K562 (cell line): Measurements from ENCODE around the gene DBP. TPM values are rescaled to one million over a fixed set of nuclear protein-coding genes. Genes with fewer than 3 reads are reported as not detected.

Experiments used
- ATAC-seq: fragments of 200-7000 bp; cut with Tn5 transposase; 3 replicates; pipeline ENCODE4 v1.9.1; 2020; ENCODE audit warnings: moderate library complexity
- BruUV-seq: library from RNA; stranded (reverse); fragments of 400-500 nt; replicated peaks from 2 replicates; lab custom pipeline; 2021; lab: Mats Ljungman, UMichigan
- CTCF ChIA-PET: fragments of 300-600 bp; formaldehyde crosslinking; extraction: SDS; loops from one replicate; lab custom pipeline; 2021; ENCODE audit warnings: low intra/inter-chr PET ratio; lab: Yijun Ruan, JAX
- POLR2A ChIA-PET: fragments of 300-600, 350-650 bp; sonication (Branson Sonifier 250); formaldehyde crosslinking; extraction: SDS; loops from one replicate; lab custom pipeline; 2021; ENCODE audit warnings: antibody characterized with exemption, inconsistent platforms; lab: Yijun Ruan, JAX
- DNase-seq, 4 experiments: peaks; one replicate each; pipeline versions ENCODE4 v3.0.0 to v3.0.0-alpha.2; 2011 to 2018; ENCODE audit warnings: low spot score in 3 of 4, mixed read lengths in 3 of 4; ENCODE audit errors: extremely low read depth in 1 of 4
- FAIRE-seq: peaks from 2 replicates; lab custom pipeline; 2011; peaks lifted over from hg19 to GRCh38; lab: Jason Lieb, UNC
- H2AFZ ChIP-seq: 2 replicates; pipeline ENCODE4 v1.6.0; 2011; ENCODE audit warnings: low read depth, low read length, control low read depth, inconsistent platforms
- H3K27ac ChIP-seq: fragments of 200-600 bp; 3 replicates; pipeline ENCODE4 v1.8.0; 2011; ENCODE audit warnings: low read depth, mild to moderate bottlenecking, control low read depth, inconsistent platforms, low read length, moderate library complexity, mixed read lengths; ENCODE audit errors: extremely low read depth
- H3K27me3 ChIP-seq, 2 experiments: fragments of 300-600 bp in 1 of 2; 2 replicates in 1 of 2; 3 replicates in 1 of 2; pipeline versions ENCODE4 v1.6.0 to v1.8.0; 2011; ENCODE audit warnings: inconsistent platforms in 2 of 2, low read length in 2 of 2, mild to moderate bottlenecking in 1 of 2, mixed read lengths in 1 of 2, moderate library complexity in 1 of 2; ENCODE audit not compliant: control insufficient read depth in 2 of 2, insufficient read depth in 2 of 2
- H3K36me3 ChIP-seq: fragments of 300-600 bp; 3 replicates; pipeline ENCODE4 v1.8.0; 2011; ENCODE audit warnings: mild to moderate bottlenecking, low read length, inconsistent platforms; ENCODE audit not compliant: control insufficient read depth, insufficient read depth
- H3K4me1 ChIP-seq, 2 experiments: fragments of 200-600 bp in 1 of 2; replicated peaks in 1 of 2; 2 replicates in 1 of 2; 3 replicates in 1 of 2; pipeline versions ENCODE4 v1.5.1 to v1.8.0; 2011; ENCODE audit warnings: inconsistent platforms in 2 of 2, low read length in 2 of 2, mild to moderate bottlenecking in 1 of 2, mixed read lengths in 1 of 2, moderate library complexity in 1 of 2; ENCODE audit not compliant: control insufficient read depth in 2 of 2, insufficient read depth in 2 of 2
- H3K4me2 ChIP-seq: 2 replicates; pipeline ENCODE4 v1.6.1; 2011; ENCODE audit warnings: low read length, control low read depth, inconsistent platforms, mixed read lengths; ENCODE audit not compliant: insufficient read depth
- H3K4me3 ChIP-seq: fragments of 200-600 bp; sonication (generic), shearing (Covaris generic); 2 replicates; pipeline ENCODE4 v1.5.1; 2016; ENCODE audit warnings: control low read depth, inconsistent platforms
- H3K79me2 ChIP-seq: fragments of 200-600 bp; 3 replicates; pipeline ENCODE4 v1.8.0; 2011; ENCODE audit warnings: low read length, inconsistent platforms; ENCODE audit not compliant: control insufficient read depth, insufficient read depth
- H3K9ac ChIP-seq, 2 experiments: 2 replicates each; pipeline versions ENCODE4 v1.6.0 to v1.6.1; 2011; ENCODE audit warnings: low read depth in 2 of 2, low read length in 2 of 2, control low read depth in 1 of 2, inconsistent platforms in 1 of 2, mild to moderate bottlenecking in 1 of 2, mixed read lengths in 1 of 2; ENCODE audit not compliant: insufficient read depth in 1 of 2
- H3K9me1 ChIP-seq: one replicate; pipeline ENCODE4 v1.6.0; 2011; ENCODE audit warnings: inconsistent platforms, mild to moderate bottlenecking, low read length, moderate library complexity; ENCODE audit not compliant: control insufficient read depth, insufficient read depth
- H3K9me3 ChIP-seq: replicated peaks from 2 replicates; pipeline ENCODE4 v1.5.1; 2011; ENCODE audit warnings: low read depth, low read length, inconsistent platforms; ENCODE audit not compliant: control insufficient read depth, insufficient read depth
- H4K20me1 ChIP-seq: replicated peaks from 2 replicates; pipeline ENCODE4 v1.6.1; 2011; ENCODE audit warnings: low read length, inconsistent platforms, mixed read lengths; ENCODE audit not compliant: control insufficient read depth, insufficient read depth
- BRF1 ChIP-seq: IDR thresholded peaks from 3 replicates; pipeline ENCODE4 v1.6.1; 2011; ENCODE audit warnings: borderline replicate concordance, mild to moderate bottlenecking; ENCODE audit not compliant: insufficient read length; ENCODE audit errors: extremely low read depth
- CBX1 ChIP-seq: sonication (generic); IDR thresholded peaks from 2 replicates; pipeline ENCODE4 v1.6.1; 2016; ENCODE audit warnings: antibody characterized with exemption, low read depth, mild to moderate bottlenecking
- CREB1 ChIP-seq, 2 experiments: sonication (generic) in 1 of 2; formaldehyde crosslinking in 1 of 2; IDR thresholded peaks; 2 replicates each; pipeline versions ENCODE4 v1.6.1 to v1.8.0; 2012 to 2022; ENCODE audit warnings: inconsistent platforms in 1 of 2, mild to moderate bottlenecking in 1 of 2, missing genetic modification reagents in 1 of 2, moderate library complexity in 1 of 2
- ETV5 ChIP-seq: sonication (generic); formaldehyde crosslinking; IDR thresholded peaks from 2 replicates; pipeline ENCODE4 v1.4.0; 2020; ENCODE audit warnings: low read depth, mild to moderate bottlenecking, missing genetic modification reagents
- HDAC3 ChIP-seq: fragments of 450-650 bp; IDR thresholded peaks from 2 replicates; pipeline ENCODE4 v1.6.1; 2018; ENCODE audit warnings: borderline replicate concordance, mild to moderate bottlenecking, moderate library complexity; ENCODE audit not compliant: partially characterized antibody
- LARP7 ChIP-seq: fragments of 450-650 bp; IDR thresholded peaks from 2 replicates; pipeline ENCODE4 v1.6.1; 2016
- POLR2A ChIP-seq: fragments of 450-650 bp; conservative IDR thresholded peaks from 2 replicates; pipeline ENCODE4 v1.6.1; 2016
- SMC3 ChIP-seq: conservative IDR thresholded peaks from 2 replicates; pipeline ENCODE4 v1.6.1; 2011; ENCODE audit warnings: low read depth, low read length, improper control_type of control experiment; ENCODE audit not compliant: insufficient read depth
- SP2 ChIP-seq: IDR thresholded peaks from 2 replicates; pipeline ENCODE4 v1.6.1; 2011; ENCODE audit warnings: mild to moderate bottlenecking, low read depth, low read length, moderate library complexity; ENCODE audit not compliant: poor library complexity, severe bottlenecking; ENCODE audit errors: extremely low read depth
- TOE1 ChIP-seq, 2 experiments: fragments of 450-650 bp in 1 of 2; sonication (generic) in 1 of 2; formaldehyde crosslinking in 1 of 2; IDR thresholded peaks; 2 replicates each; pipeline versions ENCODE4 v1.7.1 to v1.8.0; 2016 to 2022; ENCODE audit warnings: borderline replicate concordance in 2 of 2, mild to moderate bottlenecking in 2 of 2, antibody characterized with exemption in 1 of 2, inconsistent platforms in 1 of 2, low read depth in 1 of 2, missing genetic modification reagents in 1 of 2, moderate library complexity in 1 of 2
- TSC22D4 ChIP-seq: fragments of 450-650 bp; IDR thresholded peaks from 2 replicates; pipeline ENCODE4 v1.6.1; 2016; ENCODE audit warnings: missing genetic modification characterization, missing biosample characterization, control low read depth
- ZFX ChIP-seq: sonication (generic); formaldehyde crosslinking; IDR thresholded peaks from 2 replicates; pipeline ENCODE4 v1.8.0; 2022; ENCODE audit warnings: mild to moderate bottlenecking, missing genetic modification reagents, moderate library complexity
- ZNF584 ChIP-seq: fragments of 200-800 bp; sonication (Bioruptor generic); IDR thresholded peaks from 2 replicates; pipeline ENCODE4 v1.6.1; 2016; ENCODE audit warnings: low read depth, mild to moderate bottlenecking, missing genetic modification characterization, missing compliant biosample characterization
- WGBS: fragments of 100-300 bp; shearing (Covaris generic); methylation state at CpG from one replicate; pipeline ENCODE4 v1.1.6; 2016; ENCODE audit warnings: low coverage, mixed read lengths; ENCODE audit not compliant: insufficient coverage; ENCODE audit errors: missing lambda C conversion rate; 5-methylcytosine and 5-hydroxymethylcytosine counted together
- in situ Hi-C: fragments of 300-500 bp; cut with MboI; formaldehyde crosslinking; loops from 4 replicates; pipeline ENCODE4 v1.15.0; 2018; ENCODE audit warnings: inconsistent platforms, mixed read lengths
- intact Hi-C: fragments of 100-400 bp; cut with micrococcal nuclease; formaldehyde crosslinking; loops from 2 replicates; pipeline ENCODE4 v1.14.2; 2022
- polyA plus RNA-seq, 8 experiments: library from polyadenylated mRNA; depleted of rRNA in 4 of 8; stranded (reverse) in 5 of 8; unstranded in 3 of 8; fragments of >200 nt; fragmentation: Nextera tagmentation in 2 of 8; fragmentation: Illumina TruSeq in 1 of 8; extraction: Ambion mirVana in 2 of 8; extraction: Trizol in 1 of 8; gene quantifications; 2 replicates each; pipeline versions ENCODE4 v1.2.1 to v1.2.3, GENCODE V29; 2011 to 2014; ENCODE audit warnings: inconsistent platforms in 1 of 8, missing spikeins in 1 of 8
- total RNA-seq, 7 experiments: library from RNA; depleted of rRNA in 6 of 7; stranded (reverse); fragments of >200 nt in 6 of 7; fragmentation: Illumina TruSeq in 2 of 7; extraction: Trizol in 2 of 7; gene quantifications; 2 replicates each; pipeline versions ENCODE4 v1.2.1 to v1.2.3, GENCODE V29; 2011 to 2021; ENCODE audit warnings: low replicate concordance in 1 of 7
- TF ChIP-seq, protein P1 (sequence below): sonication (generic); formaldehyde crosslinking; IDR thresholded peaks from 2 replicates; pipeline ENCODE4 v1.8.0; 2022; ENCODE audit warnings: mild to moderate bottlenecking, missing genetic modification reagents
- TF ChIP-seq, protein P2 (sequence below): fragments of 450-650 bp; formaldehyde crosslinking; IDR thresholded peaks from 2 replicates; pipeline ENCODE4 v1.4.0; 2020; ENCODE audit warnings: mild to moderate bottlenecking, moderate library complexity
- TF ChIP-seq, protein P3 (sequence below): fragments of 250-450 bp; sonication (Bioruptor Pico); IDR thresholded peaks from 2 replicates; pipeline ENCODE4 v1.9.0; 2021; ENCODE audit warnings: mild to moderate bottlenecking, inconsistent platforms

The DBP gene
- total and polyA plus RNA-seq, 9 of the 15 experiments (the other 6 are each of a cell fraction or from before 2014, with no cell fraction given), result 0.25 to 5.5 (median 1.8) TPM

DNA sequence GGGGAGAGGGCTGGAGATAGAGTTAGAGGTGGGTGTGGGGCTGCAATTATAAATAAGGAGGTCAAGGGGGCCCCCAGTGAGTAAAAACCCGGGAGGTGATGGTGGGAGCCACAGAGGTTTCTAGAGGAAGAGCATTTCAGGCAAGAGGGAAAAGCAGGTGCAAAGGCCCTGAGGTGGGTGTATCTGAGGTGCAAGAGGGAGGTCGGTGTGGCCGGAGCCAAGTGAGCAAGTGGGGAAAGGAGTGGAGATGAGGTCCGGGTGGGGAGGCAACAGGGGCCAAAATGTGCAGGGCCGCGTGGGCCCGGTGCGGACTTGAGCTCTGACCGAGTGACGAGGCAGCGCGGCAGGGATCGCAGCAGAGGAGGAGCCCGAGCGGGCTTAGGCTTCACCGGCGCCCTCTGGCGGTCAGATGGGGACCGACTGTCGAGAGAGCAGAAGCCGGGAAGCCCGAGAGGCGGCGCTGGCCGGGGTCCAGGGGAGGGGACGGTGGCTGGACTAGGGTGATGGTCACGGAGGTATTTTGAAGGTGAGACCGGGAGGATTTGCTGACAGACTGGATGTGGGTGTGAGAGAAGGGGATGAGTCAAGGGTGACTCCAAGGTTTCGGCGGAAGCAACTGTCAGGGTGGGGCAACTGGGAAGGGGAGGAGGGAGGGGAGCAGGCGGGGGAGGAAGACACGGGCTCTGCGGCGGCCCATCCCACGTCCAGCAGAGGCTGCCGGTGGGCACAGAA lies 48.3 kb downstream of the DBP start:
- Histone ChIP-seq H3K27me3 (no peaks in the 10 kb centered on the region), H3K27ac (peak overlapping the region; percentile 70; the same call in 2 of the 3 replicates), H3K36me3 (no peaks in the 10 kb centered on the region), H3K4me3 (peak overlapping the region; percentile 37), H3K9ac (peak overlapping the region; percentile 54 to 90; a peak in 2 of 4 replicates), H2AFZ (peak overlapping the region; percentile 98), H3K9me1 (no peaks in the 10 kb centered on the region), H3K4me2 (peak overlapping the region; percentile 75), H3K9me3 (no peaks in the 10 kb centered on the region), H4K20me1 (no peaks in the 10 kb centered on the region), H3K79me2 (no peaks in the 10 kb centered on the region), H3K4me1 (peaks cover 3 to 30% of the 10 kb centered on the region in 2 experiments; a peak in 2 of 5 replicates)
- FAIRE-seq (peak; percentile 84), ATAC-seq (peak; percentile 92), DNase-seq (peak; percentile 93 to 96 (median 94))
- BruUV-seq, result no TSS peak
- in situ Hi-C loops (loop anchor here (5.0 to 25.0 kb wide), 2 partner anchors 272 to 1523 kb away; no protein-coding TSS in a partner anchor), intact Hi-C loops (loop anchor here (1.0 to 5.0 kb wide), 2 partner anchors 19 to 193 kb away; no protein-coding TSS in a partner anchor)
- 2% methylated on average over 33 of the region's 36 CpGs for WGBS
- CTCF ChIA-PET, result interaction anchor here (0.6 to 3.9 kb wide), 5 partner anchors 75 to 322 kb away, joined by 3 to 24 read pairs (median 4); no protein-coding TSS in a partner anchor
- POLR2A ChIA-PET, result interaction anchor here (0.6 to 2.6 kb wide), 11 partner anchors 8 to 498 kb away, joined by 3 to 13 read pairs (median 3); partner anchors contain the start of genes RPL18 and SPHK2
- peak; percentile 71 for TF ChIP-seq ZFX (CRISPR knock-in tag)
- TF ChIP-seq, protein P1, sequence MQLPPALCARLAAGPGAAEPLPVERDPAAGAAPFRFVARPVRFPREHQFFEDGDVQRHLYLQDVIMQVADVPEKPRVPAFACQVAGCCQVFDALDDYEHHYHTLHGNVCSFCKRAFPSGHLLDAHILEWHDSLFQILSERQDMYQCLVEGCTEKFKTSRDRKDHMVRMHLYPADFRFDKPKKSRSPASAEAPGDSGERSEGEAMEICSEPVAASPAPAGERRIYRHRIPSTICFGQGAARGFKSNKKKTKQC (CRISPR knock-in tag), result no peak
- TF ChIP-seq ETV5 (CRISPR knock-in tag), result peak; percentile 72
- TF ChIP-seq POLR2A, result peak; percentile 60
- TF ChIP-seq TOE1 (IDR thresholded peaks at IDR 0.05; ENCODE audit: borderline replicate concordance), result peak; percentile 83
- TF ChIP-seq TOE1 (CRISPR knock-in tag; IDR thresholded peaks at IDR 0.05; ENCODE audit: borderline replicate concordance, low read depth), result no peak
- no peak; the same call in 1 of the 2 replicates for TF ChIP-seq ZNF584 (CRISPR knock-in tag)
- no peak for TF ChIP-seq SP2
- TF ChIP-seq HDAC3, result no peak
- TF ChIP-seq CREB1 (IDR thresholded peaks at IDR 0.05), result peak; percentile 41; the same call in 1 of the 2 replicates
- peak; percentile 77 for TF ChIP-seq CREB1 (CRISPR knock-in tag; IDR thresholded peaks at IDR 0.05)
- TF ChIP-seq LARP7, result peak; percentile 64; the same call in 1 of the 2 replicates
- TF ChIP-seq, protein P2, sequence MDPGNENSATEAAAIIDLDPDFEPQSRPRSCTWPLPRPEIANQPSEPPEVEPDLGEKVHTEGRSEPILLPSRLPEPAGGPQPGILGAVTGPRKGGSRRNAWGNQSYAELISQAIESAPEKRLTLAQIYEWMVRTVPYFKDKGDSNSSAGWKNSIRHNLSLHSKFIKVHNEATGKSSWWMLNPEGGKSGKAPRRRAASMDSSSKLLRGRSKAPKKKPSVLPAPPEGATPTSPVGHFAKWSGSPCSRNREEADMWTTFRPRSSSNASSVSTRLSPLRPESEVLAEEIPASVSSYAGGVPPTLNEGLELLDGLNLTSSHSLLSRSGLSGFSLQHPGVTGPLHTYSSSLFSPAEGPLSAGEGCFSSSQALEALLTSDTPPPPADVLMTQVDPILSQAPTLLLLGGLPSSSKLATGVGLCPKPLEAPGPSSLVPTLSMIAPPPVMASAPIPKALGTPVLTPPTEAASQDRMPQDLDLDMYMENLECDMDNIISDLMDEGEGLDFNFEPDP (CRISPR knock-in tag), result no peak
- TF ChIP-seq TSC22D4 (tag), result no peak
- no peak for TF ChIP-seq BRF1
- TF ChIP-seq CBX1, result peak; percentile 97
- peak; percentile 89 for TF ChIP-seq SMC3
- TF ChIP-seq, protein P3, sequence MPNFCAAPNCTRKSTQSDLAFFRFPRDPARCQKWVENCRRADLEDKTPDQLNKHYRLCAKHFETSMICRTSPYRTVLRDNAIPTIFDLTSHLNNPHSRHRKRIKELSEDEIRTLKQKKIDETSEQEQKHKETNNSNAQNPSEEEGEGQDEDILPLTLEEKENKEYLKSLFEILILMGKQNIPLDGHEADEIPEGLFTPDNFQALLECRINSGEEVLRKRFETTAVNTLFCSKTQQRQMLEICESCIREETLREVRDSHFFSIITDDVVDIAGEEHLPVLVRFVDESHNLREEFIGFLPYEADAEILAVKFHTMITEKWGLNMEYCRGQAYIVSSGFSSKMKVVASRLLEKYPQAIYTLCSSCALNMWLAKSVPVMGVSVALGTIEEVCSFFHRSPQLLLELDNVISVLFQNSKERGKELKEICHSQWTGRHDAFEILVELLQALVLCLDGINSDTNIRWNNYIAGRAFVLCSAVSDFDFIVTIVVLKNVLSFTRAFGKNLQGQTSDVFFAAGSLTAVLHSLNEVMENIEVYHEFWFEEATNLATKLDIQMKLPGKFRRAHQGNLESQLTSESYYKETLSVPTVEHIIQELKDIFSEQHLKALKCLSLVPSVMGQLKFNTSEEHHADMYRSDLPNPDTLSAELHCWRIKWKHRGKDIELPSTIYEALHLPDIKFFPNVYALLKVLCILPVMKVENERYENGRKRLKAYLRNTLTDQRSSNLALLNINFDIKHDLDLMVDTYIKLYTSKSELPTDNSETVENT (CRISPR knock-in tag), result no peak
